Keratinocyte (primary cell): Measurements from ENCODE around the gene ASCC3. TPM values are rescaled to one million over a fixed set of nuclear protein-coding genes. Genes with fewer than 3 reads are reported as not detected.

Experiments used
- DNase-seq: peaks from one replicate; pipeline ENCODE4 v3.0.0-alpha.2; 2011; ENCODE audit warnings: low read depth, missing footprints, low spot score
- FAIRE-seq: peaks from 2 replicates; lab custom pipeline; 2011; peaks lifted over from hg19 to GRCh38; lab: Jason Lieb, UNC
- H2AFZ ChIP-seq: 2 replicates; pipeline ENCODE4 v1.6.0; 2012; ENCODE audit warnings: low read length, control low read depth, inconsistent platforms; ENCODE audit not compliant: control insufficient read depth
- H3K27ac ChIP-seq: 2 replicates; pipeline ENCODE4 v1.5.1; 2011; ENCODE audit warnings: low read length; ENCODE audit not compliant: control insufficient read depth, insufficient read depth
- H3K27me3 ChIP-seq: 3 replicates; pipeline ENCODE4 v1.6.0; 2011; ENCODE audit warnings: low read length; ENCODE audit not compliant: control insufficient read depth, insufficient read depth; ENCODE audit errors: extremely low read depth
- H3K36me3 ChIP-seq, 2 experiments: 2 replicates in 1 of 2; 3 replicates in 1 of 2; pipeline ENCODE4 v1.5.1; 2011; ENCODE audit warnings: low read length in 2 of 2, mild to moderate bottlenecking in 1 of 2; ENCODE audit not compliant: control insufficient read depth in 2 of 2, insufficient read depth in 2 of 2; ENCODE audit errors: extremely low read depth in 1 of 2
- H3K4me1 ChIP-seq: 3 replicates; pipeline ENCODE4 v1.5.1; 2011; ENCODE audit warnings: low read length; ENCODE audit not compliant: control insufficient read depth, insufficient read depth; ENCODE audit errors: extremely low read depth
- H3K4me2 ChIP-seq: 3 replicates; pipeline ENCODE4 v1.6.0; 2011; ENCODE audit warnings: low read depth, low read length; ENCODE audit not compliant: control insufficient read depth, insufficient read depth; ENCODE audit errors: extremely low read depth
- H3K4me3 ChIP-seq, 3 experiments: fragments of 200-600 bp in 1 of 3; sonication (generic) in 1 of 3; 2 replicates in 2 of 3; 3 replicates in 1 of 3; pipeline ENCODE4 v1.5.1; 2011 to 2016; ENCODE audit warnings: low read length in 3 of 3, mild to moderate bottlenecking in 3 of 3, control low read depth in 2 of 3, inconsistent platforms in 1 of 3, low read depth in 1 of 3, mixed read lengths in 1 of 3, mixed run types in 1 of 3, moderate library complexity in 1 of 3; ENCODE audit not compliant: control insufficient read depth in 2 of 3, insufficient read depth in 2 of 3; ENCODE audit errors: extremely low read depth in 1 of 3
- H3K79me2 ChIP-seq: 2 replicates; pipeline ENCODE4 v1.6.0; 2012; ENCODE audit warnings: low read length; ENCODE audit not compliant: control insufficient read depth, insufficient read depth
- H3K9ac ChIP-seq: 3 replicates; pipeline ENCODE4 v1.6.0; 2011; ENCODE audit warnings: low read length; ENCODE audit not compliant: control insufficient read depth, insufficient read depth; ENCODE audit errors: extremely low read depth
- H3K9me1 ChIP-seq: 3 replicates; pipeline ENCODE4 v1.6.0; 2011; ENCODE audit warnings: low read length; ENCODE audit not compliant: control insufficient read depth, insufficient read depth; ENCODE audit errors: extremely low read depth
- H3K9me3 ChIP-seq: 2 replicates; pipeline ENCODE4 v1.5.1; 2012; ENCODE audit warnings: low read depth, low read length; ENCODE audit not compliant: control insufficient read depth
- H4K20me1 ChIP-seq: 3 replicates; pipeline ENCODE4 v1.6.0; 2011; ENCODE audit warnings: low read length; ENCODE audit not compliant: control insufficient read depth, insufficient read depth; ENCODE audit errors: extremely low read depth
- CTCF ChIP-seq, 3 experiments: IDR thresholded peaks in 1 of 3; conservative IDR thresholded peaks in 1 of 3; optimal IDR thresholded peaks in 1 of 3; 2 replicates in 2 of 3; 3 replicates in 1 of 3; pipeline versions ENCODE3 to v1.5.1; 2011; ENCODE audit warnings: low read length in 3 of 3, mild to moderate bottlenecking in 3 of 3, moderate library complexity in 2 of 3, control low read depth in 1 of 3, inconsistent platforms in 1 of 3; ENCODE audit not compliant: insufficient read depth in 2 of 3; ENCODE audit errors: extremely low read depth in 1 of 3
- EZH2 ChIP-seq: IDR thresholded peaks from one replicate; pipeline ENCODE4 v1.6.1; 2012; ENCODE audit warnings: inconsistent platforms, mild to moderate bottlenecking, low read length, moderate library complexity
- dilution Hi-C: fragments of 300-500 bp; cut with MboI; formaldehyde crosslinking; loops from one replicate; pipeline ENCODE4 v1.7.0; 2020; ENCODE audit warnings: low sequenced_read_pairs; ENCODE audit not compliant: extremely low pct_ligation_motif_present
- polyA plus RNA-seq, 5 experiments: library from polyadenylated mRNA; depleted of rRNA in 3 of 5; stranded (reverse) in 3 of 5; stranded (forward) in 1 of 5; unstranded in 1 of 5; fragments of >200 nt; gene quantifications; 1 replicate in 1 of 5; 2 replicates in 3 of 5; 3 replicates in 1 of 5; pipeline versions ENCODE4 v1.2.1 to v1.2.3, GENCODE V29; 2011 to 2012; ENCODE audit warnings: missing spikeins in 2 of 5, low read depth in 1 of 5, low replicate concordance in 1 of 5

ASCC3 gene
- polyA plus RNA-seq, 1 donor (not counting 4 experiments of a cell fraction or from before 2014, with no cell fraction given), result 58.6 TPM

- Histone ChIP-seq H3K36me3 (peaks cover 0 to 6% of the 10 kb centered on the region in 2 experiments), H3K79me2 (no peaks in the 10 kb centered on the region), H3K9me3 (no peaks in the 10 kb centered on the region), H3K9ac (no peak overlapping the region), H3K27ac (no peak overlapping the region), H3K4me1 (no peaks in the 10 kb centered on the region), H2AFZ (no peak overlapping the region), H3K9me1 (no peaks in the 10 kb centered on the region), H4K20me1 (no peaks in the 10 kb centered on the region), H3K27me3 (no peaks in the 10 kb centered on the region), H3K4me2 (no peak overlapping the region), H3K4me3 (no peak overlapping the region)
- no peak for FAIRE-seq
- dilution Hi-C loops, result no loop called here
- no peak for DNase-seq
- TF ChIP-seq CTCF (optimal IDR thresholded peaks at IDR 0.05 in 1 of 3, IDR thresholded peaks at IDR 0.05 in 1 of 3, conservative IDR thresholded peaks at IDR 0.05 in 1 of 3; ENCODE audit: extremely low read depth in 1 of 3, insufficient read depth in 2 of 3, low read length in 3 of 3), result no peak
- no peak for TF ChIP-seq EZH2
Measured at GRCh38 chr6:100593522-100593921, 287.6 kb downstream of the ASCC3 start.

- Histone ChIP-seq H3K79me2 (no peaks in the 10 kb centered on the region), H3K4me2 (no peak overlapping the region), H3K9ac (no peak overlapping the region), H4K20me1 (no peaks in the 10 kb centered on the region), H2AFZ (no peak overlapping the region), H3K9me3 (no peaks in the 10 kb centered on the region), H3K36me3 (peaks cover 0 to 5% of the 10 kb centered on the region in 2 experiments), H3K4me1 (no peaks in the 10 kb centered on the region), H3K4me3 (no peak overlapping the region), H3K27me3 (no peaks in the 10 kb centered on the region), H3K9me1 (no peaks in the 10 kb centered on the region), H3K27ac (no peak overlapping the region)
- TF ChIP-seq EZH2 (no peak), CTCF (optimal IDR thresholded peaks at IDR 0.05 in 1 of 3, IDR thresholded peaks at IDR 0.05 in 1 of 3, conservative IDR thresholded peaks at IDR 0.05 in 1 of 3; ENCODE audit: extremely low read depth in 1 of 3, insufficient read depth in 2 of 3, low read length in 3 of 3) (no peak)
- DNase-seq (no peak), FAIRE-seq (no peak)
- dilution Hi-C loops, result no loop called here
Measured at GRCh38 chr6:100592929-100593328, 288.2 kb downstream of the ASCC3 start.
